ENCODE data around the gene LRRC23.

Gene LRRC23

GRCh38 chr12:6860942-6861341 is 43.7 kb upstream of the LRRC23 start:
- Histone ChIP-seq H2BK15ac (ENCODE audit: low read depth, poor library complexity, severe bottlenecking) (no peak overlapping the region), H4K8ac (ENCODE audit: low read length) (no peak overlapping the region), H3K18ac (ENCODE audit: low read depth in 1 of 2, low read length in 2 of 2) (no peak overlapping the region), H3K4me2 (ENCODE audit: low read length, poor library complexity, severe bottlenecking) (no peak overlapping the region), H3K14ac (ENCODE audit: low read length in 2 of 2) (no peak overlapping the region), H3K4me1 (ENCODE audit: control insufficient read depth, insufficient read depth, low read depth, low read length) (no peaks in the 10 kb centered on the region), H2BK120ac (ENCODE audit: low read depth, low read length) (no peak overlapping the region), H4K91ac (ENCODE audit: low read length) (no peak overlapping the region), H3K4me3 (ENCODE audit: insufficient read depth in 1 of 2, low read depth in 1 of 2, low read length in 2 of 2) (no peak overlapping the region), H2AK5ac (ENCODE audit: low read length, severe bottlenecking) (no peak overlapping the region), H3K9ac (ENCODE audit: low read length) (no peak overlapping the region), H3K23ac (ENCODE audit: low read length in 2 of 2) (no peak overlapping the region), H3K79me1 (replicated peaks; ENCODE audit: low read length, poor library complexity, severe bottlenecking) (peaks cover 31% of the 10 kb centered on the region), H2BK12ac (ENCODE audit: low read length in 2 of 2) (no peak overlapping the region), H3K27ac (ENCODE audit: low read length, poor library complexity, severe bottlenecking) (no peak overlapping the region), H3K4ac (ENCODE audit: low read depth in 1 of 2, low read length in 2 of 2) (no peak overlapping the region), H3K36me3 (ENCODE audit: control insufficient read depth in 1 of 2, insufficient read depth in 2 of 2, low read depth in 1 of 2, low read length in 2 of 2) (peaks cover 95 to 98% of the 10 kb centered on the region in 2 experiments), H2AFZ (ENCODE audit: low read depth, low read length) (no peak overlapping the region), H3K27me3 (ENCODE audit: control insufficient read depth in 1 of 2, insufficient read depth in 1 of 2, low read length in 2 of 2) (no peaks in the 10 kb centered on the region), H3K9me3 (ENCODE audit: control insufficient read depth, low read length) (no peaks in the 10 kb centered on the region), H2BK5ac (ENCODE audit: low read depth, low read length, poor library complexity, severe bottlenecking) (no peak overlapping the region)
- 95% methylated on average over 7 of the region's 7 CpGs for WGBS
- DNase-seq, result no peak

GRCh38 chr12:6861391-6861790 is 43.2 kb upstream of the LRRC23 start:
- Histone ChIP-seq H2BK5ac (ENCODE audit: low read depth, low read length, poor library complexity, severe bottlenecking) (no peak overlapping the region), H3K27me3 (ENCODE audit: control insufficient read depth in 1 of 2, insufficient read depth in 1 of 2, low read length in 2 of 2) (no peaks in the 10 kb centered on the region), H3K4me2 (ENCODE audit: low read length, poor library complexity, severe bottlenecking) (no peak overlapping the region), H3K9me3 (ENCODE audit: control insufficient read depth, low read length) (no peaks in the 10 kb centered on the region), H2BK12ac (ENCODE audit: low read length in 2 of 2) (no peak overlapping the region), H2AFZ (ENCODE audit: low read depth, low read length) (no peak overlapping the region), H3K27ac (ENCODE audit: low read length, poor library complexity, severe bottlenecking) (no peak overlapping the region), H3K36me3 (ENCODE audit: control insufficient read depth in 1 of 2, insufficient read depth in 2 of 2, low read depth in 1 of 2, low read length in 2 of 2) (peaks cover 95 to 98% of the 10 kb centered on the region in 2 experiments), H3K9ac (ENCODE audit: low read length) (no peak overlapping the region), H3K23ac (ENCODE audit: low read length in 2 of 2) (no peak overlapping the region), H2BK120ac (ENCODE audit: low read depth, low read length) (no peak overlapping the region), H3K4me3 (ENCODE audit: insufficient read depth in 1 of 2, low read depth in 1 of 2, low read length in 2 of 2) (no peak overlapping the region), H4K91ac (ENCODE audit: low read length) (no peak overlapping the region), H3K4ac (ENCODE audit: low read depth in 1 of 2, low read length in 2 of 2) (no peak overlapping the region), H2AK5ac (ENCODE audit: low read length, severe bottlenecking) (no peak overlapping the region), H3K4me1 (ENCODE audit: control insufficient read depth, insufficient read depth, low read depth, low read length) (no peaks in the 10 kb centered on the region), H4K8ac (ENCODE audit: low read length) (no peak overlapping the region), H3K18ac (ENCODE audit: low read depth in 1 of 2, low read length in 2 of 2) (no peak overlapping the region), H3K14ac (ENCODE audit: low read length in 2 of 2) (no peak overlapping the region), H2BK15ac (ENCODE audit: low read depth, poor library complexity, severe bottlenecking) (no peak overlapping the region), H3K79me1 (replicated peaks; ENCODE audit: low read length, poor library complexity, severe bottlenecking) (peaks cover 27% of the 10 kb centered on the region)
- DNase-seq, result no peak
- 95% methylated on average over 9 of the region's 9 CpGs for WGBS

- Histone ChIP-seq H3K9me3 (ENCODE audit: control insufficient read depth, low read length) (no peaks in the 10 kb centered on the region), H3K18ac (ENCODE audit: low read depth in 1 of 2, low read length in 2 of 2) (no peak overlapping the region), H2BK5ac (ENCODE audit: low read depth, low read length, poor library complexity, severe bottlenecking) (no peak overlapping the region), H3K23ac (ENCODE audit: low read length in 2 of 2) (no peak overlapping the region), H2BK12ac (ENCODE audit: low read length in 2 of 2) (no peak overlapping the region), H3K4me1 (ENCODE audit: control insufficient read depth, insufficient read depth, low read depth, low read length) (peaks cover 7% of the 10 kb centered on the region), H3K4me2 (ENCODE audit: low read length, poor library complexity, severe bottlenecking) (no peak overlapping the region), H2AFZ (ENCODE audit: low read depth, low read length) (no peak overlapping the region), H4K91ac (ENCODE audit: low read length) (no peak overlapping the region), H4K8ac (ENCODE audit: low read length) (no peak overlapping the region), H3K4me3 (ENCODE audit: insufficient read depth in 1 of 2, low read depth in 1 of 2, low read length in 2 of 2) (no peak overlapping the region), H3K36me3 (ENCODE audit: control insufficient read depth in 1 of 2, insufficient read depth in 2 of 2, low read depth in 1 of 2, low read length in 2 of 2) (peaks cover 80 to 83% of the 10 kb centered on the region in 2 experiments), H3K9ac (ENCODE audit: low read length) (no peak overlapping the region), H2BK15ac (ENCODE audit: low read depth, poor library complexity, severe bottlenecking) (no peak overlapping the region), H3K27ac (ENCODE audit: low read length, poor library complexity, severe bottlenecking) (no peak overlapping the region), H3K4ac (ENCODE audit: low read depth in 1 of 2, low read length in 2 of 2) (no peak overlapping the region), H2AK5ac (ENCODE audit: low read length, severe bottlenecking) (no peak overlapping the region), H2BK120ac (ENCODE audit: low read depth, low read length) (no peak overlapping the region), H3K14ac (ENCODE audit: low read length in 2 of 2) (no peak overlapping the region), H3K27me3 (ENCODE audit: control insufficient read depth in 1 of 2, insufficient read depth in 1 of 2, low read length in 2 of 2) (no peaks in the 10 kb centered on the region), H3K79me1 (replicated peaks; ENCODE audit: low read length, poor library complexity, severe bottlenecking) (peaks cover 20% of the 10 kb centered on the region)
- DNase-seq, result no peak
- WGBS, result 96% methylated on average over 11 of the region's 11 CpGs
Measured at GRCh38 chr12:6863033-6863432, 41.6 kb upstream of the LRRC23 start.

GRCh38 chr12:6863586-6864321 is 40.9 kb upstream of the LRRC23 start:
- H2BK120ac ChIP-seq (ENCODE audit: low read depth, low read length), result no peak overlapping the region
- DNase-seq, result no peak
- H2BK12ac ChIP-seq (ENCODE audit: low read length in 2 of 2), result no peak overlapping the region
- H4K8ac ChIP-seq (ENCODE audit: low read length), result no peak overlapping the region
- peaks cover 20% of the 10 kb centered on the region for H3K79me1 ChIP-seq (replicated peaks; ENCODE audit: low read length, poor library complexity, severe bottlenecking)
- peaks cover 10% of the 10 kb centered on the region for H3K4me1 ChIP-seq (ENCODE audit: control insufficient read depth, insufficient read depth, low read depth, low read length)
- H3K4me2 ChIP-seq (ENCODE audit: low read length, poor library complexity, severe bottlenecking), result no peak overlapping the region
- H3K27ac ChIP-seq (ENCODE audit: low read length, poor library complexity, severe bottlenecking), result no peak overlapping the region
- H2AFZ ChIP-seq (ENCODE audit: low read depth, low read length), result no peak overlapping the region
- no peak overlapping the region for H3K23ac ChIP-seq (ENCODE audit: low read length in 2 of 2)
- no peak overlapping the region for H3K14ac ChIP-seq (ENCODE audit: low read length in 2 of 2)
- H3K9ac ChIP-seq (ENCODE audit: low read length), result no peak overlapping the region
- WGBS, result 97% methylated on average over 16 of the region's 16 CpGs
- peaks cover 74 to 76% of the 10 kb centered on the region in 2 experiments for H3K36me3 ChIP-seq (ENCODE audit: control insufficient read depth in 1 of 2, insufficient read depth in 2 of 2, low read depth in 1 of 2, low read length in 2 of 2)
- no peak overlapping the region for H2BK15ac ChIP-seq (ENCODE audit: low read depth, poor library complexity, severe bottlenecking)
- no peak overlapping the region for H3K18ac ChIP-seq (ENCODE audit: low read depth in 1 of 2, low read length in 2 of 2)
- no peaks in the 10 kb centered on the region for H3K9me3 ChIP-seq (ENCODE audit: control insufficient read depth, low read length)
- no peak overlapping the region for H3K4ac ChIP-seq (ENCODE audit: low read depth in 1 of 2, low read length in 2 of 2)
- no peak overlapping the region for H3K4me3 ChIP-seq (ENCODE audit: insufficient read depth in 1 of 2, low read depth in 1 of 2, low read length in 2 of 2)
- H2BK5ac ChIP-seq (ENCODE audit: low read depth, low read length, poor library complexity, severe bottlenecking), result no peak overlapping the region
- no peaks in the 10 kb centered on the region for H3K27me3 ChIP-seq (ENCODE audit: control insufficient read depth in 1 of 2, insufficient read depth in 1 of 2, low read length in 2 of 2)
- H2AK5ac ChIP-seq (ENCODE audit: low read length, severe bottlenecking), result no peak overlapping the region
- H4K91ac ChIP-seq (ENCODE audit: low read length), result no peak overlapping the region
